GM19328 (cell line): ENCODE data around the gene GGCT.
"Not testable (repeated sequence)": the region's sequence is repeated elsewhere in the genome, so short reads cannot be mapped to it uniquely, and the experiment has no call there.

Experiments
- ATAC-seq: cut with Tn5 transposase; IDR thresholded peaks from one replicate; pipeline ENCODE4 v1.9.1; 2021; ENCODE audit warnings: mild to moderate bottlenecking, moderate library complexity; ENCODE audit not compliant: unreplicated experiment

Gene GGCT

GRCh38 chr7:30504301-30505173 lies at the start of gene GGCT:
Gene GGCT (minus strand): TSS chr7:30504829. CDS start chr7:30504709, 120 bp downstream.
- peak; percentile 99 for ATAC-seq

- no peak for ATAC-seq
Measured at GRCh38 chr7:30553546-30553945, 48.9 kb upstream of the GGCT start.

- ATAC-seq = no peak
Measured at GRCh38 chr7:30553141-30553540, 48.5 kb upstream of the GGCT start.

GRCh38 chr7:30552330-30552729 lies 47.7 kb upstream of the GGCT start:
- ATAC-seq = no peak

- no peak for ATAC-seq
Measured at GRCh38 chr7:30549931-30550493, 45.4 kb upstream of the GGCT start.

GRCh38 chr7:30548845-30549244 lies 44.2 kb upstream of the GGCT start:
- ATAC-seq = no peak

GRCh38 chr7:30546596-30546995 lies 42.0 kb upstream of the GGCT start:
- no peak for ATAC-seq

GRCh38 chr7:30545791-30546555 lies 41.3 kb upstream of the GGCT start:
- no peak for ATAC-seq

- no peak for ATAC-seq
Measured at GRCh38 chr7:30543813-30544525, 39.3 kb upstream of the GGCT start.

GRCh38 chr7:30543115-30543514 lies 38.5 kb upstream of the GGCT start:
- ATAC-seq = not testable (repeated sequence)

GRCh38 chr7:30533886-30534285 lies 29.3 kb upstream of the GGCT start:
- no peak for ATAC-seq

- no peak for ATAC-seq
Measured at GRCh38 chr7:30531286-30531685, 26.7 kb upstream of the GGCT start.

GRCh38 chr7:30530373-30530772 lies 25.7 kb upstream of the GGCT start:
- no peak for ATAC-seq

GRCh38 chr7:30528779-30529178 lies 24.1 kb upstream of the GGCT start:
- no peak for ATAC-seq

GRCh38 chr7:30527297-30527696 lies 22.7 kb upstream of the GGCT start:
- ATAC-seq = not testable (repeated sequence)

- ATAC-seq = no peak
Measured at GRCh38 chr7:30526163-30526562, 21.5 kb upstream of the GGCT start.

GRCh38 chr7:30525429-30525828 lies 20.8 kb upstream of the GGCT start:
- no peak for ATAC-seq

GRCh38 chr7:30524545-30524944 lies 19.9 kb upstream of the GGCT start:
- no peak for ATAC-seq

GRCh38 chr7:30523466-30523865 lies 18.8 kb upstream of the GGCT start:
- no peak for ATAC-seq

GRCh38 chr7:30522159-30522558 lies 17.5 kb upstream of the GGCT start:
- no peak for ATAC-seq

- no peak for ATAC-seq
Measured at GRCh38 chr7:30521532-30521931, 16.9 kb upstream of the GGCT start.
